ENCODE results near the gene CFAP251.

GRCh38 chr12:121970581-121971300, 52.3 kb downstream of the CFAP251 start:
- no peak for TF ChIP-seq CTCF (IDR thresholded peaks at IDR 0.05; ENCODE audit: poor library complexity)
- TF ChIP-seq EZH2 (IDR thresholded peaks at IDR 0.05; ENCODE audit: borderline replicate concordance), result no peak
